GM23248 (cell line): Measurements from ENCODE around the gene LYPLAL1. TPM values are rescaled to one million over a fixed set of nuclear protein-coding genes. Genes with fewer than 3 reads are reported as not detected.

Source experiments
- DNase-seq: peaks from one replicate; pipeline ENCODE4 v3.0.0-alpha.2; 2015
- H2AFZ ChIP-seq: fragments of 200-600 bp; sonication (generic); 2 replicates; pipeline ENCODE4 v1.6.1; 2016; ENCODE audit warnings: antibody characterized with exemption
- H3F3A ChIP-seq: fragments of 200-600 bp; sonication (generic); 2 replicates; pipeline ENCODE4 v1.6.1; 2016; ENCODE audit warnings: mild to moderate bottlenecking, antibody characterized with exemption, mixed run types; ENCODE audit not compliant: insufficient read depth
- H3K27ac ChIP-seq: fragments of 200-600 bp; sonication (generic); 2 replicates; pipeline ENCODE4 v1.5.1; 2016; ENCODE audit warnings: mild to moderate bottlenecking
- H3K27me3 ChIP-seq: fragments of 200-600 bp; sonication (generic); replicated peaks from 2 replicates; pipeline ENCODE4 v1.6.1; 2016; ENCODE audit warnings: mild to moderate bottlenecking; ENCODE audit not compliant: insufficient read depth
- H3K36me3 ChIP-seq: fragments of 200-600 bp; sonication (generic); 2 replicates; pipeline ENCODE4 v1.6.1; 2016; ENCODE audit warnings: low read depth, mild to moderate bottlenecking
- H3K4me1 ChIP-seq: fragments of 200-600 bp; sonication (generic); 2 replicates; pipeline ENCODE4 v1.6.1; 2016; ENCODE audit warnings: mild to moderate bottlenecking; ENCODE audit not compliant: insufficient read depth
- H3K4me2 ChIP-seq: fragments of 200-600 bp; sonication (generic); one replicate; pipeline ENCODE4 v1.6.1; 2016; ENCODE audit warnings: mild to moderate bottlenecking; ENCODE audit not compliant: unreplicated experiment
- H3K4me3 ChIP-seq: fragments of 200-600 bp; sonication (generic); 2 replicates; pipeline ENCODE4 v1.5.1; 2016; ENCODE audit warnings: mild to moderate bottlenecking
- H3K79me2 ChIP-seq: fragments of 200-600 bp; sonication (generic); 2 replicates; pipeline ENCODE4 v1.6.1; 2016; ENCODE audit warnings: mild to moderate bottlenecking; ENCODE audit not compliant: insufficient read depth
- H3K9ac ChIP-seq: fragments of 200-600 bp; sonication (generic); 2 replicates; pipeline ENCODE4 v1.6.1; 2016; ENCODE audit warnings: mild to moderate bottlenecking
- H3K9me2 ChIP-seq: fragments of 200-600 bp; sonication (generic); 2 replicates; pipeline ENCODE4 v1.6.1; 2016; ENCODE audit warnings: mixed run types, mild to moderate bottlenecking, moderate library complexity; ENCODE audit not compliant: insufficient read depth
- H3K9me3 ChIP-seq: fragments of 200-600 bp; sonication (generic); one replicate; pipeline ENCODE4 v1.6.1; 2017; ENCODE audit warnings: low read depth
- H4K20me1 ChIP-seq: fragments of 200-600 bp; sonication (generic); 2 replicates; pipeline ENCODE4 v1.6.0; 2016; ENCODE audit not compliant: insufficient read depth
- EZH2 ChIP-seq: fragments of 200-600 bp; sonication (generic); IDR thresholded peaks from 2 replicates; pipeline ENCODE4 v1.6.1; 2018; ENCODE audit warnings: antibody characterized with exemption, mild to moderate bottlenecking; ENCODE audit not compliant: insufficient read depth, poor library complexity, severe bottlenecking
- EZH2phosphoT487 ChIP-seq: fragments of 200-600 bp; sonication (generic); IDR thresholded peaks from 2 replicates; pipeline ENCODE4 v1.6.1; 2018; ENCODE audit warnings: antibody characterized with exemption, moderate library complexity, mild to moderate bottlenecking, low read depth; ENCODE audit not compliant: insufficient read depth
- WGBS, 2 experiments: methylation state at CpG; one replicate each; pipeline ENCODE4 v1.1.6; 2015 to 2017; ENCODE audit warnings: low lambda C conversion rate in 2 of 2, low coverage in 1 of 2; ENCODE audit errors: missing lambda C conversion rate in 2 of 2; 5-methylcytosine and 5-hydroxymethylcytosine counted together
- in situ Hi-C: fragments of 300-500 bp; cut with MboI; formaldehyde crosslinking; loops from 2 replicates; pipeline ENCODE4 v1.15.0; 2020
- polyA plus RNA-seq: library from polyadenylated mRNA; unstranded; fragments of >200 nt; fragmentation: Nextera tagmentation; extraction: Ambion mirVana; gene quantifications from 2 replicates; pipeline ENCODE4 v1.2.1, GENCODE V29; 2016
- total RNA-seq: library from RNA; depleted of rRNA; stranded (reverse); fragments of >200 nt; shearing (Covaris generic); gene quantifications from 2 replicates; pipeline ENCODE4 v1.2.3, GENCODE V29; 2014

The LYPLAL1 gene
- total and polyA plus RNA-seq, 2 experiments from 2014 or later: 9.1 to 33.7 TPM

DNA sequence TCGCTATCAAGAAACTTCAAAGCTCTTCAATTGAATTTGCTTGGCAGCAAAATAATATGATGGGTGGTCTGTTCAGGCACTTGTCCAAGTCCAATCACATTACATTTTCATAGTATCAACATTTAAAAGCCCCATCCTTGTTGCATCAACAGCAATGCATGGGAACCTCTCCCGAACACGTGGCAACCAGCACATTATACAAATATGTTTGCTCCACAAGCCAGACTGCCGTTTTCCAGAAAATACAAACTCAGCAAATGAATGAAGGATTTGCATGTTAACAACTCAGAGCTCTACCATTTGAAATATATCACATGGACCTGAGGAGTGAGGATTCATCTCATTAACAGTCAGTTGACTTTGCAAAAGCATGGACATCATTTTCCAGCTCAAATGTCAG lies 20.0 kb upstream of the LYPLAL1 start:
- Histone ChIP-seq H3K9ac (no peak overlapping the region), H3K4me2 (no peak overlapping the region), H4K20me1 (no peaks in the 10 kb centered on the region), H3K9me2 (no peaks in the 10 kb centered on the region), H3F3A (no peaks in the 10 kb centered on the region), H2AFZ (no peak overlapping the region), H3K4me3 (no peak overlapping the region), H3K9me3 (no peaks in the 10 kb centered on the region), H3K36me3 (no peaks in the 10 kb centered on the region), H3K27ac (no peak overlapping the region), H3K79me2 (no peaks in the 10 kb centered on the region), H3K4me1 (no peaks in the 10 kb centered on the region), H3K27me3 (no peaks in the 10 kb centered on the region)
- DNase-seq: no peak
- no peak for TF ChIP-seq EZH2phosphoT487
- TF ChIP-seq EZH2: no peak
- in situ Hi-C loops: no loop called here
- 80 to 87% methylated on average over 4 of the region's 4 CpGs for WGBS, 2 experiments

DNA sequence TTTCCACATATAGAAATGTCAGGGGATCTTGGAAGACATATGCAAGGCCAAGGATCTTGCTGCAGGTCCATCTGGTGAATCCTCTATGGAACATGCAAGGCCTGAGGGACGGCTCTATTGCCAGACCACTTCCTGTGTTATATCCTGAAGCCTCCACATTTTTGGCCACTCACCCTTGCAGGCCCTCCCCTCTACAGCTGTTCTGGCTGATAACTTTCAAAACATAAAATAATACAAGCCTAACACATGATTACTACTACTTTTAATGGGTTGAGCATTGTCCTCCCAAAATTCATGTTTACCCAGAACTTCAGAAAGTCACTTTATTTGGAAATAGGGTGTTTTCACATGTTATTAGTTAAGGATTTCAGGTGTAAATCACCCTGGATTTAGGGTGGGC lies 18.5 kb upstream of the LYPLAL1 start:
- peaks cover 5% of the 10 kb centered on the region; the same call in 1 of the 2 replicates for H3K4me1 ChIP-seq
- no peak overlapping the region for H3K4me3 ChIP-seq
- H3K4me2 ChIP-seq: no peak overlapping the region
- H3K36me3 ChIP-seq: no peaks in the 10 kb centered on the region
- 81 to 90% methylated on average over 1 of the region's 1 CpG for WGBS, 2 experiments
- in situ Hi-C loops: no loop called here
- no peaks in the 10 kb centered on the region for H3K9me3 ChIP-seq
- H3F3A ChIP-seq: no peaks in the 10 kb centered on the region
- no peak overlapping the region for H3K27ac ChIP-seq
- no peaks in the 10 kb centered on the region for H3K27me3 ChIP-seq
- TF ChIP-seq EZH2 (no peak), EZH2phosphoT487 (no peak)
- no peak overlapping the region for H2AFZ ChIP-seq
- DNase-seq: no peak
- no peaks in the 10 kb centered on the region for H4K20me1 ChIP-seq
- H3K9ac ChIP-seq: no peak overlapping the region
- no peaks in the 10 kb centered on the region for H3K79me2 ChIP-seq
- no peaks in the 10 kb centered on the region for H3K9me2 ChIP-seq

DNA sequence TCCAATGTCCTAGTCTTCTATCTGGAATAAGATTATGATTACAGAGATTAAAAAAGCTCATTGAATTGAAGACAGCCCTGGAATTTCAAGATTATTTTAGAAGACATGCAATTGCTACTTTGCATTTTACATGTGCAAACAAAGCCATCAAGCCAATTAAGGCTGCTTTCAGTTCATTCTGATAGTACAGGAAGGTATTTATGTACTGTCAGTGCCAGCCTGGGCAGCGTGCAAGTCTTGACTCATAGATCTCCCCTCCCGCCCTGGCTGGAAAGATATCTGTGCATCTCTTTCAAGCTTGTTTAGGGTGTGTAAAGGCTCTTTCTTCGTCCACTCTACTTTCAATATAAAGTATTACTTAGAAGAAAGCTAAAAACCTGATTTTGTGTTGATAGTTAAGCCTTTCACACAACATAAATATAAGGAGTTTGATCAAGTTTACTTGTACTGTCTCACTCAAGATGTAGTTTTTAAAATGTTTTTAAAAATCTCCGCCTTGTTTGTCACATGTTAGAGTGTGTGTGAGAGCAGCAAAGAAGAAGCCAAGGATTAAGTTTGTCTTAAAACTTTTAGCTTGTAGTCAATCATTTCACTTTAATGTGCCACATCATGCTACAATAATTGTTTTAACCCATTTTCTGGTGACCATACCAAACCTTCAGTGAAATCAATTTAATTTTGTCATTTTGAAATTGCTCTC lies 13.6 kb upstream of the LYPLAL1 start:
- peak; percentile 67 for DNase-seq
- H3K4me2 ChIP-seq: peak overlapping the region; percentile 43
- 16 to 20% methylated on average over 4 of the region's 4 CpGs for WGBS, 2 experiments
- no peak overlapping the region for H3K27ac ChIP-seq
- no peaks in the 10 kb centered on the region for H3K9me2 ChIP-seq
- H3K79me2 ChIP-seq: no peaks in the 10 kb centered on the region
- H2AFZ ChIP-seq: peak overlapping the region; percentile 54
- H3K27me3 ChIP-seq: no peaks in the 10 kb centered on the region
- in situ Hi-C loops: no loop called here
- H3F3A ChIP-seq: no peaks in the 10 kb centered on the region
- TF ChIP-seq EZH2 (no peak), EZH2phosphoT487 (no peak)
- H3K4me3 ChIP-seq: peak overlapping the region; percentile 52
- no peaks in the 10 kb centered on the region for H3K9me3 ChIP-seq
- peaks cover 15% of the 10 kb centered on the region for H3K4me1 ChIP-seq
- no peak overlapping the region for H3K9ac ChIP-seq
- H3K36me3 ChIP-seq: no peaks in the 10 kb centered on the region
- no peaks in the 10 kb centered on the region for H4K20me1 ChIP-seq

GRCh38 chr1:219160967-219161366 lies 12.7 kb upstream of the LYPLAL1 start:
- no peak overlapping the region for H3K4me3 ChIP-seq
- no peaks in the 10 kb centered on the region for H3K27me3 ChIP-seq
- H3K9me3 ChIP-seq: no peaks in the 10 kb centered on the region
- H3K9me2 ChIP-seq: no peaks in the 10 kb centered on the region
- no peak overlapping the region for H3K27ac ChIP-seq
- no peaks in the 10 kb centered on the region for H3K79me2 ChIP-seq
- TF ChIP-seq EZH2phosphoT487 (no peak), EZH2 (no peak)
- H3K4me1 ChIP-seq: peaks cover 15% of the 10 kb centered on the region
- H3K4me2 ChIP-seq: peak overlapping the region; percentile 11
- DNase-seq: peak; percentile 38
- no peaks in the 10 kb centered on the region for H4K20me1 ChIP-seq
- H3K36me3 ChIP-seq: no peaks in the 10 kb centered on the region
- in situ Hi-C loops: no loop called here
- H3F3A ChIP-seq: no peaks in the 10 kb centered on the region
- no peak overlapping the region for H3K9ac ChIP-seq
- H2AFZ ChIP-seq: peak overlapping the region; percentile 45; the same call in 1 of the 2 replicates
- WGBS, 2 experiments: 50 to 53% methylated on average over 2 of the region's 2 CpGs
